HEK293 (cell line): ENCODE results near the gene BCAS3.
"Not testable (repeated sequence)": the region's sequence is repeated elsewhere in the genome, so short reads cannot be mapped to it uniquely, and the experiment has no call there.

Experiments
- CTCF ChIA-PET: fragments of 350-600 bp; formaldehyde crosslinking; extraction: SDS; loops from one replicate; lab custom pipeline; 2021; ENCODE audit warnings: antibody characterized with exemption; lab: Yijun Ruan, JAX
- POLR2A ChIA-PET: fragments of 300-600 bp; formaldehyde crosslinking; extraction: SDS; loops from one replicate; lab custom pipeline; 2020; ENCODE audit warnings: antibody characterized with exemption, inconsistent platforms; lab: Yijun Ruan, JAX
- H3K27ac ChIP-seq: fragments of 200-500 bp; sonication (Bioruptor generic); 2 replicates; pipeline ENCODE4 v1.5.1; 2014; ENCODE audit warnings: low read depth, low read length, control low read depth, inconsistent platforms; ENCODE audit errors: extremely low read depth
- H3K36me3 ChIP-seq, 2 experiments: fragments of 200-500 bp in 1 of 2; sonication (Bioruptor generic) in 1 of 2; 1 replicate in 1 of 2; 2 replicates in 1 of 2; pipeline ENCODE4 v1.5.1; 2014 to 2017; ENCODE audit warnings: inconsistent platforms in 2 of 2, low read length in 2 of 2; ENCODE audit not compliant: control insufficient read depth in 2 of 2, insufficient read depth in 1 of 2
- H3K4me1 ChIP-seq: fragments of 200-500 bp; sonication (Bioruptor generic); 2 replicates; pipeline ENCODE4 v1.5.1; 2014; ENCODE audit warnings: mild to moderate bottlenecking, low read length, inconsistent platforms; ENCODE audit not compliant: control insufficient read depth, insufficient read depth
- H3K4me3 ChIP-seq: 2 replicates; pipeline ENCODE4 v1.5.1; 2011; ENCODE audit warnings: low read depth, mild to moderate bottlenecking, control low read depth, low read length, moderate library complexity
- H3K9me3 ChIP-seq: fragments of 200-500 bp; sonication (Bioruptor generic); 2 replicates; pipeline ENCODE4 v1.5.1; 2014; ENCODE audit warnings: low read depth, low read length, inconsistent platforms; ENCODE audit not compliant: control insufficient read depth, insufficient read depth
- FEZF1 ChIP-seq: fragments of 450-650 bp; formaldehyde crosslinking; IDR thresholded peaks from 2 replicates; pipeline ENCODE4 v1.5.1; 2016; ENCODE audit warnings: missing biosample characterization, missing genetic modification characterization
- HOXA7 ChIP-seq: sonication (generic); formaldehyde crosslinking; IDR thresholded peaks from 2 replicates; pipeline ENCODE4 v1.8.1; 2022; ENCODE audit warnings: missing genetic modification reagents, borderline replicate concordance
- IKZF3 ChIP-seq: fragments of 450-650 bp; IDR thresholded peaks from 2 replicates; pipeline ENCODE4 v1.5.0; 2018; ENCODE audit warnings: missing biosample characterization, mild to moderate bottlenecking, missing genetic modification characterization, moderate library complexity
- SCRT1 ChIP-seq: fragments of 450-650 bp; formaldehyde crosslinking; IDR thresholded peaks from 2 replicates; pipeline ENCODE4 v1.5.1; 2016; ENCODE audit warnings: missing biosample characterization, missing genetic modification characterization, borderline replicate concordance
- SETDB1 ChIP-seq: IDR thresholded peaks from one replicate; pipeline ENCODE4 v1.6.1; 2017; ENCODE audit warnings: mild to moderate bottlenecking, low read length, moderate library complexity, mixed read lengths; ENCODE audit not compliant: insufficient read length
- SP2 ChIP-seq: fragments of 450-650 bp; formaldehyde crosslinking; IDR thresholded peaks from 2 replicates; pipeline ENCODE4 v1.5.1; 2016; ENCODE audit warnings: missing biosample characterization, missing genetic modification characterization
- WT1 ChIP-seq: fragments of 450-650 bp; formaldehyde crosslinking; IDR thresholded peaks from 2 replicates; pipeline ENCODE4 v1.5.1; 2016; ENCODE audit warnings: missing biosample characterization, missing genetic modification characterization
- ZBTB20 ChIP-seq: fragments of 450-650 bp; formaldehyde crosslinking; IDR thresholded peaks from 2 replicates; pipeline ENCODE4 v1.5.1; 2016; ENCODE audit warnings: missing biosample characterization, missing genetic modification characterization
- ZBTB21 ChIP-seq: fragments of 450-650 bp; formaldehyde crosslinking; IDR thresholded peaks from 2 replicates; pipeline ENCODE4 v1.5.1; 2017; ENCODE audit warnings: missing biosample characterization, missing genetic modification characterization
- ZNF132 ChIP-seq: fragments of 450-650 bp; formaldehyde crosslinking; IDR thresholded peaks from 2 replicates; pipeline ENCODE4 v1.5.1; 2017; ENCODE audit warnings: missing biosample characterization, missing genetic modification characterization, borderline replicate concordance
- ZNF133 ChIP-seq: fragments of 450-650 bp; formaldehyde crosslinking; IDR thresholded peaks from 2 replicates; pipeline ENCODE4 v1.5.1; 2016; ENCODE audit warnings: missing biosample characterization, missing genetic modification characterization
- ZNF221 ChIP-seq: fragments of 450-650 bp; formaldehyde crosslinking; IDR thresholded peaks from 2 replicates; pipeline ENCODE4 v1.5.1; 2017; ENCODE audit warnings: missing biosample characterization, missing genetic modification characterization, borderline replicate concordance
- ZNF239 ChIP-seq: fragments of 450-650 bp; formaldehyde crosslinking; IDR thresholded peaks from 2 replicates; pipeline ENCODE4 v1.5.1; 2016; ENCODE audit warnings: missing biosample characterization, missing genetic modification characterization
- ZNF354C ChIP-seq: fragments of 450-650 bp; formaldehyde crosslinking; IDR thresholded peaks from 2 replicates; pipeline ENCODE4 v1.5.1; 2016; ENCODE audit warnings: missing biosample characterization, missing genetic modification characterization, low read depth, borderline replicate concordance
- ZNF473 ChIP-seq: fragments of 450-650 bp; formaldehyde crosslinking; IDR thresholded peaks from 2 replicates; pipeline ENCODE4 v1.5.1; 2017; ENCODE audit warnings: missing biosample characterization, missing genetic modification characterization
- ZNF530 ChIP-seq: fragments of 450-650 bp; formaldehyde crosslinking; IDR thresholded peaks from 2 replicates; pipeline ENCODE4 v1.5.1; 2016; ENCODE audit warnings: low read depth, missing biosample characterization, missing genetic modification characterization
- ZNF670 ChIP-seq: fragments of 450-650 bp; formaldehyde crosslinking; IDR thresholded peaks from 2 replicates; pipeline ENCODE4 v1.5.1; 2016; ENCODE audit warnings: missing biosample characterization, missing genetic modification characterization, low read depth
- ZNF707 ChIP-seq: fragments of 450-650 bp; formaldehyde crosslinking; IDR thresholded peaks from 2 replicates; pipeline ENCODE4 v1.5.1; 2016; ENCODE audit warnings: missing biosample characterization, missing genetic modification characterization
- TF ChIP-seq, protein P1 (sequence below): fragments of 450-650 bp; formaldehyde crosslinking; IDR thresholded peaks from 2 replicates; pipeline ENCODE4; 2016; ENCODE audit warnings: missing biosample characterization, missing genetic modification characterization

Gene BCAS3

DNA sequence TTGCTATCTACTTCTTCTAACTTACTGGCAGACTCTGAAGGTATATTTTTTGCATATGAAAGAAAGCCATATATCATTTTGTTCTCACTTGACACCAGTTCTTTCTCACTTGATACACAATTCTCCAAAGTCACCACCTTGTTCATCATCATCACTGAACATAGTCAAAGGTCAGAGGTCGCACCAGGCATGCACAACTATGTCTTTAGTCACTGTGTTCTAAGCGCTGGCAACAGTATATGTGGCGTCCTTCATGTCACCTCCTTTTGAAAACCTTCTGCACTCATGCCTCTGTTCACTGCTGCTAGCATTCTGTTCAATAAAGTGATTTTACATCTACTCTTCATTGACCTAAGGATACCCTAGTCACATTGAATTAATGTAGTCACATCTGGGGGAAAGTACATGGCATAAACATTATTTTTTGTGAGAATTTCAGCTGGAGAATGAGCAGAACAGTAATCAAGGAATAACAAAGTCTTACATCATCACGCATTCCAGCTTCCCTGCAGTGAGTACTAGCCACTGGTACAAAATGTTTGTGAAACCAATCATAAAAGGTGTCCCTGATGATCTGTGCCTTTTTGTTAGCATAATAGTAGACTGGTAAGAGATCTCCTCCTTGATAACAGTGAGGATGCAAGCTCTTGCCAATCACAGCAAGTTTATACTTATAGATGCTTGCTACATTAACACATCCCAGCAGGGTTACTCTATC is 754.1 kb downstream of the BCAS3 start (continued):
- TF ChIP-seq FEZF1 (tag by site-specific recombination) (peak; percentile 27; the same call in 1 of the 2 replicates), ZNF473 (tag by site-specific recombination) (no peak), ZBTB21 (tag by site-specific recombination) (no peak)
- TF ChIP-seq, protein P1, sequence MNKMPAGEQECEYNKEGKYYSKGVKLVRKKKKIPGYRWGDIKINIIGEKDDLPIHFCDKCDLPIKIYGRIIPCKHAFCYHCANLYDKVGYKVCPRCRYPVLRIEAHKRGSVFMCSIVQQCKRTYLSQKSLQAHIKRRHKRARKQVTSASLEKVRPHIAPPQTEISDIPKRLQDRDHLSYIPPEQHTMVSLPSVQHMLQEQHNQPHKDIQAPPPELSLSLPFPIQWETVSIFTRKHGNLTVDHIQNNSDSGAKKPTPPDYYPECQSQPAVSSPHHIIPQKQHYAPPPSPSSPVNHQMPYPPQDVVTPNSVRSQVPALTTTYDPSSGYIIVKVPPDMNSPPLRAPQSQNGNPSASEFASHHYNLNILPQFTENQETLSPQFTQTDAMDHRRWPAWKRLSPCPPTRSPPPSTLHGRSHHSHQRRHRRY (tag by site-specific recombination) = no peak

DNA sequence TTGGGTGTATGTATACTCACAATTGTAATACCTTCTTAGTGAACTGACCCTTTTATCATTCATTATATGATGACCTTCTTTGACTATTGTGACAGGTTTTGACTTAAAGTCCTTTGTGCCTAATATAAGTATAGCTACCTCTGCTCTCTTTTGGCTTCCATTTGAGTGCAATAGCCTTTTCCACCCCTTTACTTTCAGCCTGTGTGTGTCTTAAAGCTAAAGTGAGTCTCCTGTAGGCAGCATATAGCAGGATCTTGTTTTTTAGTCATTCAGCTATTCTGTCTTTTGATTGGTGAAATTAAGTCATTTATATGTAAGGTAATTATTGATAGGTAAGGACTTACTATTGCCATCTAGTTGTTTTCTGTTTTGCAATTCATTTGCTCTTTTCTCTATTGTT is 758.6 kb downstream of the BCAS3 start:
- TF ChIP-seq SETDB1 (peak; percentile 68), ZBTB20 (tag by site-specific recombination) (no peak)
- Histone ChIP-seq H3K4me1 (no peaks in the 10 kb centered on the region), H3K9me3 (no peaks in the 10 kb centered on the region; the same call in 1 of the 2 replicates), H3K4me3 (no peak overlapping the region), H3K27ac (no peak overlapping the region), H3K36me3 (no peaks in the 10 kb centered on the region)
- ChIA-PET CTCF (interaction anchor here (0.8 kb wide), 1 partner anchor 96 kb away, joined by 3 read pairs; no protein-coding TSS in a partner anchor), POLR2A (no interaction called here)

DNA sequence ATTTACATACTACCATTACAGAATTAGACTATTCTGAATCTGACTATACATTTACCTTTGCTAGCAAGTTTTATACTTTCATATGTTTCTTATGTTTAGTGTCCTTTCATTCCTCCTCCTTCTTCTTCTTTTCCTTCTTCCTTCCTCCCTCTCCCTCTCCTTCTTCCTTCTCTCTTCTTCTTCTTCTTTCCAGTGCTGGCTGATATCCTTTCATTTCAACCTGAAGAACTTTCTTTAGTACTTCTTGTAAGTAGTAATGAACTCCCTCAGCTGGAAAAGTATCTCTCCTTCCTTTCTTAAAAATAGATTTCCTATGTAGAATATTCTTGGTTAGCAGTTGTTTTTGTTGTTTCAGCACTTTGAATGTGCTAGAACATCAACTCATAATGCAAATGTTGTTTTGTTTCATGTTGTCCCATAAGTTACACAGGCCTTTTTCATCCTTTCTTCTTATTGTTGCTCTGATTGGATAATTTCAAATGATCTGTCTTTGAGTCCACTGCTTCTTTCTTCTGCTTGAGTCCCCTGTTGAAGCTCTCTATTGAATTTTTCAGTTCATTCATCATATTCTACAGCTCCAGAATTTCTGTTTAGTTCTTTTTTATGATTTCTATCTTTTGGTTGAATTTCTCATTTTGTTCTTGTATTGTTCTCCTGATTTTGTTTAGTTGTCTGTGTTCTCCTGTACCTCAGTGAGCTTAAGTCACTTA is 759.5 kb downstream of the BCAS3 start:
- Histone ChIP-seq H3K9me3 (no peaks in the 10 kb centered on the region; the same call in 1 of the 2 replicates), H3K4me3 (no peak overlapping the region), H3K4me1 (no peaks in the 10 kb centered on the region), H3K27ac (no peak overlapping the region), H3K36me3 (no peaks in the 10 kb centered on the region)
- POLR2A ChIA-PET = no interaction called here
- TF ChIP-seq ZNF133 (no peak), ZNF530 (no peak), ZNF132 (no peak), ZNF707 (tag by site-specific recombination) (no peak), SETDB1 (peak; percentile 34)
- CTCF ChIA-PET = interaction anchor here (1.4 kb wide), 1 partner anchor 13 kb away, joined by 3 read pairs; no protein-coding TSS in a partner anchor

DNA sequence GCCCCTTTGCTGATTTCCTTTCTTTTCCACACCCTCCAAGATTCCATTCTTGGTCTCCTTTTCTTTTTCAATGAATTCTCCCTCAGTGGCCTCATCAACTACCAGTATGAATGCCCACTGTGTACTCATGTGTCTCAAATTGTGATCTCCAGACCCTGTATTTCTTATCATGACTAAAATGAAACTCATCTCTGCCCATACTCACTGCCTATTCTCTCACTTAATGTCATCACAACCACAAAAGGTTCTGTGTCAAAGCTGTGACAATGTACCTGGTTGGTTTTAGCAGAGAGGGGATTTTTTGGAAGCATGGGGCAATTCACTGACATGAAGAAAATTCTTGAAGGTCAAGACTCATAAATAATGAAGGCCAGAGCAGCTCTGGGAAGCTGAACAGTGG is 763.0 kb downstream of the BCAS3 start:
- Histone ChIP-seq H3K36me3 (no peaks in the 10 kb centered on the region), H3K9me3 (no peaks in the 10 kb centered on the region), H3K4me1 (peaks cover 4% of the 10 kb centered on the region; the same call in 1 of the 2 replicates), H3K27ac (no peak overlapping the region), H3K4me3 (no peak overlapping the region)
- ChIA-PET POLR2A (no interaction called here), CTCF (no interaction called here)
- TF ChIP-seq ZNF670 (tag by site-specific recombination) = no peak
- no peak for TF ChIP-seq HOXA7 (CRISPR knock-in tag)
- TF ChIP-seq ZNF354C (tag by site-specific recombination) = no peak
- no peak for TF ChIP-seq WT1
- TF ChIP-seq ZNF221 = no peak
- no peak for TF ChIP-seq IKZF3 (tag by site-specific recombination)
- TF ChIP-seq SP2 = no peak
- no peak for TF ChIP-seq ZNF133
- no peak for TF ChIP-seq ZNF530
- no peak for TF ChIP-seq SCRT1 (tag by site-specific recombination)
- no peak for TF ChIP-seq ZNF239 (tag by site-specific recombination)

DNA sequence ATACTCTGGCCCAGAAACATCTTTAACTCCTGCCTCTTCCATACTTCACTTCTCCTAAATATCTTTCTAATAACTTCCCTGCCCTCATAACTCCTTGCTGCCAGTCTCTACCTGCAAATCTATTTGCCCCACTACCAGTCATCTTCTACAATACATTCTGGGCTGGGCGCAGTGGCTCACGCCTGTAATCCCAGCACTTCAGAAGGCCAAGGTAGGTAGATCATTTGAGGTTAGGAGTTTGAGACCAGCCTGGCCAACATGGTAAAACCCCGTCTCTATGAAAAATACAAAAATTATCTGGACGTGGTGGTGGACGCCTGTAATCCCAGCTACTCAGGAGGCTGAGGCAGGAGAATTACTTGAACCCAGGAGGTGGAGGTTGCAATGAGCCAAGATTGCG is 763.9 kb downstream of the BCAS3 start:
- H3K4me3 ChIP-seq, POLR2A ChIA-PET, H3K9me3 ChIP-seq, H3K4me1 ChIP-seq, CTCF ChIA-PET, H3K27ac ChIP-seq, H3K36me3 ChIP-seq: not testable (repeated sequence)
